ENCODE data around the gene SNRNP48. TPM values are rescaled to one million over a fixed set of nuclear protein-coding genes. Genes with fewer than 3 reads are reported as not detected.
A peak's percentile ranks its signal among the peaks of the same experiment; 100 is the strongest.

Gene SNRNP48, protein sequence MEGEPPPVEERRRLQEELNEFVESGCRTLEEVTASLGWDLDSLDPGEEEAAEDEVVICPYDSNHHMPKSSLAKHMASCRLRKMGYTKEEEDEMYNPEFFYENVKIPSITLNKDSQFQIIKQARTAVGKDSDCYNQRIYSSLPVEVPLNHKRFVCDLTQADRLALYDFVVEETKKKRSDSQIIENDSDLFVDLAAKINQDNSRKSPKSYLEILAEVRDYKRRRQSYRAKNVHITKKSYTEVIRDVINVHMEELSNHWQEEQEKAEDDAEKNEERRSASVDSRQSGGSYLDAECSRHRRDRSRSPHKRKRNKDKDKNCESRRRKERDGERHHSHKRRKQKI
- 56.4 and 56.6 TPM in 2 replicates for total RNA-seq (2013; cell fraction: nucleolus; rRNA removed)
- 8.8 and 11.7 TPM in 2 replicates for total RNA-seq (2014; rRNA removed)
- total RNA-seq (2014; rRNA removed; fragmentation: Illumina TruSeq; extraction: Trizol): 12.7 and 12.8 TPM in 2 replicates
- total RNA-seq (2021): 7.6 and 10.5 TPM in 2 replicates
- 3.3 TPM for polyA plus RNA-seq (2011; ENCODE audit: low read depth)
- polyA plus RNA-seq (2011; rRNA removed): 14.4 and 23.2 TPM in 2 replicates
- polyA plus RNA-seq (2011; cell fraction: cytosol; rRNA removed): 3.9 and 4.9 TPM in 2 replicates
- polyA plus RNA-seq (2011; cell fraction: nucleus; rRNA removed): 11.5 and 13.9 TPM in 2 replicates
- 6.1 and 6.9 TPM in 2 replicates for polyA plus RNA-seq (2012)
- polyA plus RNA-seq (2014; fragmentation: Illumina TruSeq; extraction: Trizol): 14.1 and 19.4 TPM in 2 replicates
- polyA plus RNA-seq (2014; fragmentation: Nextera tagmentation; extraction: Ambion mirVana): 1 to 10 TPM; 3.2 to 5.0 TPM
- polyA plus RNA-seq (2014; rRNA removed): 7.1 and 9.1 TPM in 2 replicates
- 1 to 10 TPM; 5.4 to 6.9 TPM for polyA plus RNA-seq (2016; fragmentation: Nextera tagmentation; extraction: Ambion mirVana)
- polyA minus RNA-seq (2011; rRNA and poly(A)+ RNA removed): 5.9 and 6.9 TPM in 2 replicates
- polyA minus RNA-seq (2011; cell fraction: cytosol; rRNA and poly(A)+ RNA removed): 1.7 and 2.4 TPM in 2 replicates
- polyA minus RNA-seq (2011; cell fraction: nucleus; rRNA and poly(A)+ RNA removed): 7.6 and 10.7 TPM in 2 replicates
- Bru-seq, nascent RNA: percentile 85 among the genes with signal in this experiment
- percentile 86 among the genes with signal in this experiment for BruChase-seq, experiment 1, labeled RNA remaining after a 6-hour chase
- BruChase-seq, experiment 2, labeled RNA remaining after a 2-hour chase: percentile 87 among the genes with signal in this experiment
- long read RNA-seq, experiment 1, full-length matches to known transcripts: 4 of 8 reads
- long read RNA-seq, experiment 1, partial matches to known transcripts: 2 of 8 reads
- long read RNA-seq, experiment 1, other reads (novel, unspliced or antisense): 2 of 8 reads
- long read RNA-seq, experiment 2, full-length matches to known transcripts: 9 of 36 reads
- long read RNA-seq, experiment 2, partial matches to known transcripts: 22 of 36 reads
- long read RNA-seq, experiment 2, other reads (novel, unspliced or antisense): 5 of 36 reads

DNA sequence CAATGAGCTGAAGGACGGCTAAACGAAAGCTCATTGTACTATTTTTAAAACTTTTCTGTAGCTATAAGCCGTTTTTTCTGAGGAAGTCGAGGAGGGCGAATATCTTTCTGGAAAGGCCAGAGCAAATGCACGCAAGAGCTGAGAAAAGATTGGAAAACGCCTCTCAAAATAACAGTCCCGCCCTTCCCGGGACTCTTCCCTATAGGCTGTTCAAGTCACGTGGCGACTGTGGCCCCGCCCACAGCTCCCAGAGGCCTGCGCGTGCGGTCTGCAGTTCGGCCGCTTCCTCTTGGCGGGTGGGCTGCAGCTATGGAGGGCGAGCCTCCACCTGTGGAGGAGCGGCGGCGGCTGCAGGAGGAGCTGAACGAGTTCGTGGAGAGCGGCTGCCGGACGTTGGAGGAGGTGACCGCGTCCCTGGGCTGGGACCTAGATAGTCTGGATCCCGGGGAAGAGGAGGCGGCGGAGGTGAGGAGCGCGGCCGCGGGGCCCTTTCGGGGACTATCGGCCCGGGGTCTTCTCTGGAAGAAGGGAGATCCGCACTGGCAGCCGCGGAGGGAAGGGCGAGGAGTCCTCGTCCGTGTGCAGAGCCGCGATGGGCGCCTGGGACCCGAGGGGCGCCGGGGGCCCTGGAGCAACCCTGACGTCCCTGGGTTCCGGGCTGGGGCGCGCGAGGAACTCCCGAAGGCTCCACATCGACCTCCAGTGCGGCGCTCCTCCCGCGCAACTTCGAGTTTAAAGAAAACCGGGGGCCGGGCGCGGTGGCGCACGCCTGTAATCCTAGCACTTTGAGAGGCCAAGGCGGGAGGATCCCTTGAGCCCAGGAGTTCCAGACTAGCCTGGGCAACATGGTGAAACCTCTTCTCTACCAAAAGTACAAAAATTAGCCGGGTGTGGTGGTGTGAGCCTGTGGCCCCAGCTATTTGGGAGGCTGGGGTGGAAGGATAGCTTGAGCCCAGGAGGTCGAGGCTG lies at the start of gene SNRNP48:
SNRNP48 (plus strand) TSS at position 250 of the 969 bp plus-strand sequence; CDS start at position 310, 60 bp downstream.
- no peaks in the 10 kb centered on the region for H3K27me3 ChIP-seq (replicated peaks in 1 of 2; ENCODE audit: control insufficient read depth in 2 of 2, insufficient read depth in 2 of 2, low read length in 1 of 2)
- peak within 1 kb of the TSS; percentile 96 for H2AFZ ChIP-seq (ENCODE audit: control insufficient read depth, low read depth, low read length)
- H3K9me3 ChIP-seq (replicated peaks; ENCODE audit: control insufficient read depth, insufficient read depth, low read length): no peaks in the 10 kb centered on the region
- in situ Hi-C loops (cut with MboI) (no loop called here), intact Hi-C loops (cut with micrococcal nuclease; ENCODE audit: unreplicated experiment) (loop anchor here (10.0 kb wide), 1 partner anchor 195 kb away; no protein-coding TSS in a partner anchor)
- peak within 1 kb of the TSS; percentile 69 for H3K9ac ChIP-seq (ENCODE audit: control insufficient read depth, insufficient read depth, low read length)
- FAIRE-seq (peak; percentile 94), DNase-seq (ENCODE audit: low read depth, low spot score) (peak; percentile 73), ATAC-seq (peak; percentile 100)
- H3K36me3 ChIP-seq (ENCODE audit: control insufficient read depth in 2 of 2, insufficient read depth in 2 of 2, low read length in 1 of 2): no peaks in the 10 kb centered on the region; a peak in 2 of 4 replicates
- POLR2A ChIA-PET: interaction anchor here (0.9 to 1.7 kb wide), 8 partner anchors 10 to 795 kb away, joined by 3 to 6 read pairs (median 3); partner anchors contain the start of genes CAGE1 and RIOK1
- H3K27ac ChIP-seq (ENCODE audit: control insufficient read depth, insufficient read depth): peak within 1 kb of the TSS; percentile 55
- H3K4me3 ChIP-seq: peak within 1 kb of the TSS; percentile 73
- peak within 1 kb of the TSS; percentile 87 for H3K4me2 ChIP-seq (ENCODE audit: control insufficient read depth, insufficient read depth)
- no peaks in the 10 kb centered on the region for H4K20me1 ChIP-seq (ENCODE audit: control insufficient read depth, insufficient read depth)
- BruUV-seq (replicated peaks): no TSS peak
- CTCF ChIA-PET: interaction anchor here (1.0 to 1.5 kb wide), 3 partner anchors 10 to 313 kb away, joined by 6 to 8 read pairs (median 8); no protein-coding TSS in a partner anchor
- SMC1A ChIA-PET (ENCODE audit: uncharacterized antibody, unreplicated experiment): interaction anchor here (0.6 to 1.9 kb wide), 6 partner anchors 10 to 313 kb away, joined by 3 to 10 read pairs (median 4); partner anchors contain the start of genes CAGE1 and RIOK1
- under 1% methylated on average over 68 of the region's 72 CpGs for WGBS (ENCODE audit: insufficient coverage, insufficient replicate concordance, low lambda C conversion rate, missing lambda C conversion rate)
- peaks cover 3% of the 10 kb centered on the region; the same call in 1 of the 2 replicates for H3K4me1 ChIP-seq (ENCODE audit: control insufficient read depth, insufficient read depth, low read length)
- RAD21 ChIA-PET (ENCODE audit: unreplicated experiment): interaction anchor here (0.5 to 1.5 kb wide), 4 partner anchors 200 to 327 kb away, joined by 3 to 9 read pairs (median 3); partner anchors contain the start of genes CAGE1 and RIOK1
- H3K79me2 ChIP-seq (ENCODE audit: control insufficient read depth, insufficient read depth, low read length): peaks cover 24% of the 10 kb centered on the region
- TF ChIP-seq GATAD2B (conservative IDR thresholded peaks at IDR 0.05; ENCODE audit: low read depth) (peak; percentile 59; the same call in 1 of the 2 replicates), WRNIP1 (IDR thresholded peaks at IDR 0.05; ENCODE audit: borderline replicate concordance, low read depth, low read length) (no peak), YBX1 (IDR thresholded peaks at IDR 0.05) (no peak), NRF1 (conservative IDR thresholded peaks at IDR 0.05; ENCODE audit: low read depth, low read length) (peak; percentile 48), TCF12 (IDR thresholded peaks at IDR 0.05; ENCODE audit: low read depth, low read length) (peak; percentile 21; the same call in 1 of the 2 replicates), CHD4 (IDR thresholded peaks at IDR 0.05) (no peak)
- TF ChIP-seq, protein P1, sequence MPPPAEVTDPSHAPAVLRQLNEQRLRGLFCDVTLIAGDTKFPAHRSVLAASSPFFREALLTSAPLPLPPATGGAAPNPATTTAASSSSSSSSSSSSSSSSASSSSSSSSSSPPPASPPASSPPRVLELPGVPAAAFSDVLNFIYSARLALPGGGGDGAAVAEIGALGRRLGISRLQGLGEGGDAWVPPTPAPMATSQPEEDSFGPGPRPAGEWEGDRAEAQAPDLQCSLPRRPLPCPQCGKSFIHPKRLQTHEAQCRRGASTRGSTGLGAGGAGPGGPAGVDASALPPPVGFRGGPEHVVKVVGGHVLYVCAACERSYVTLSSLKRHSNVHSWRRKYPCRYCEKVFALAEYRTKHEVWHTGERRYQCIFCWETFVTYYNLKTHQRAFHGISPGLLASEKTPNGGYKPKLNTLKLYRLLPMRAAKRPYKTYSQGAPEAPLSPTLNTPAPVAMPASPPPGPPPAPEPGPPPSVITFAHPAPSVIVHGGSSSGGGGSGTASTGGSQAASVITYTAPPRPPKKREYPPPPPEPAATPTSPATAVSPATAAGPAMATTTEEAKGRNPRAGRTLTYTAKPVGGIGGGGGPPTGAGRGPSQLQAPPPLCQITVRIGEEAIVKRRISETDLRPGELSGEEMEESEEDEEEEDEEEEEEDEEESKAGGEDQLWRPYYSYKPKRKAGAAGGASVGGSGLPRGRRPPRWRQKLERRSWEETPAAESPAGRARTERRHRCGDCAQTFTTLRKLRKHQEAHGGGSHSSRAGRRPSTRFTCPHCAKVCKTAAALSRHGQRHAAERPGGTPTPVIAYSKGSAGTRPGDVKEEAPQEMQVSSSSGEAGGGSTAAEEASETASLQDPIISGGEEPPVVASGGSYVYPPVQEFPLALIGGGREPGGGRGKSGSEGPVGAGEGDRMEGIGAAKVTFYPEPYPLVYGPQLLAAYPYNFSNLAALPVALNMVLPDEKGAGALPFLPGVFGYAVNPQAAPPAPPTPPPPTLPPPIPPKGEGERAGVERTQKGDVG (CRISPR knock-in tag; IDR thresholded peaks at IDR 0.05): no peak
- TF ChIP-seq, protein P2, sequence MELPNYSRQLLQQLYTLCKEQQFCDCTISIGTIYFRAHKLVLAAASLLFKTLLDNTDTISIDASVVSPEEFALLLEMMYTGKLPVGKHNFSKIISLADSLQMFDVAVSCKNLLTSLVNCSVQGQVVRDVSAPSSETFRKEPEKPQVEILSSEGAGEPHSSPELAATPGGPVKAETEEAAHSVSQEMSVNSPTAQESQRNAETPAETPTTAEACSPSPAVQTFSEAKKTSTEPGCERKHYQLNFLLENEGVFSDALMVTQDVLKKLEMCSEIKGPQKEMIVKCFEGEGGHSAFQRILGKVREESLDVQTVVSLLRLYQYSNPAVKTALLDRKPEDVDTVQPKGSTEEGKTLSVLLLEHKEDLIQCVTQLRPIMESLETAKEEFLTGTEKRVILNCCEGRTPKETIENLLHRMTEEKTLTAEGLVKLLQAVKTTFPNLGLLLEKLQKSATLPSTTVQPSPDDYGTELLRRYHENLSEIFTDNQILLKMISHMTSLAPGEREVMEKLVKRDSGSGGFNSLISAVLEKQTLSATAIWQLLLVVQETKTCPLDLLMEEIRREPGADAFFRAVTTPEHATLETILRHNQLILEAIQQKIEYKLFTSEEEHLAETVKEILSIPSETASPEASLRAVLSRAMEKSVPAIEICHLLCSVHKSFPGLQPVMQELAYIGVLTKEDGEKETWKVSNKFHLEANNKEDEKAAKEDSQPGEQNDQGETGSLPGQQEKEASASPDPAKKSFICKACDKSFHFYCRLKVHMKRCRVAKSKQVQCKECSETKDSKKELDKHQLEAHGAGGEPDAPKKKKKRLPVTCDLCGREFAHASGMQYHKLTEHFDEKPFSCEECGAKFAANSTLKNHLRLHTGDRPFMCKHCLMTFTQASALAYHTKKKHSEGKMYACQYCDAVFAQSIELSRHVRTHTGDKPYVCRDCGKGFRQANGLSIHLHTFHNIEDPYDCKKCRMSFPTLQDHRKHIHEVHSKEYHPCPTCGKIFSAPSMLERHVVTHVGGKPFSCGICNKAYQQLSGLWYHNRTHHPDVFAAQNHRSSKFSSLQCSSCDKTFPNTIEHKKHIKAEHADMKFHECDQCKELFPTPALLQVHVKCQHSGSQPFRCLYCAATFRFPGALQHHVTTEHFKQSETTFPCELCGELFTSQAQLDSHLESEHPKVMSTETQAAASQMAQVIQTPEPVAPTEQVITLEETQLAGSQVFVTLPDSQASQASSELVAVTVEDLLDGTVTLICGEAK (IDR thresholded peaks at IDR 0.05; ENCODE audit: borderline replicate concordance): no peak
